GM19239 (cell line): ENCODE measurements around the gene EHBP1.

ENCODE experiments used
- DNase-seq: peaks from one replicate; pipeline ENCODE4 v3.0.0; 2011; ENCODE audit warnings: low spot score; ENCODE audit not compliant: insufficient read length
- FAIRE-seq: peaks from 2 replicates; lab custom pipeline; 2011; peaks lifted over from hg19 to GRCh38; lab: Jason Lieb, UNC

EHBP1 gene

GRCh38 chr2:62857139-62857931 lies 151.8 kb downstream of the EHBP1 start:
- no peak for DNase-seq
- FAIRE-seq = no peak

- FAIRE-seq = no peak
- no peak for DNase-seq
Measured at GRCh38 chr2:62858231-62858832, 152.8 kb downstream of the EHBP1 start.

GRCh38 chr2:62868947-62869346 lies 163.4 kb downstream of the EHBP1 start:
- FAIRE-seq (no peak), DNase-seq (no peak)

- DNase-seq (no peak), FAIRE-seq (no peak)
Measured at GRCh38 chr2:62870966-62871365, 165.5 kb downstream of the EHBP1 start.

- FAIRE-seq = no peak
- no peak for DNase-seq
Measured at GRCh38 chr2:62871506-62871905, 166.0 kb downstream of the EHBP1 start.

GRCh38 chr2:62873603-62874002 lies 168.1 kb downstream of the EHBP1 start:
- DNase-seq = no peak
- FAIRE-seq = no peak

GRCh38 chr2:62874881-62875383 lies 169.4 kb downstream of the EHBP1 start:
- DNase-seq = no peak
- FAIRE-seq = no peak

GRCh38 chr2:62881162-62881795 lies 175.8 kb downstream of the EHBP1 start:
- DNase-seq (no peak), FAIRE-seq (no peak)

GRCh38 chr2:62883629-62884028 lies 178.1 kb downstream of the EHBP1 start:
- DNase-seq = no peak
- no peak for FAIRE-seq

- FAIRE-seq = no peak
- DNase-seq = no peak
Measured at GRCh38 chr2:62884086-62884485, 178.6 kb downstream of the EHBP1 start.

- DNase-seq (no peak), FAIRE-seq (no peak)
Measured at GRCh38 chr2:62884514-62884913, 179.0 kb downstream of the EHBP1 start.

- FAIRE-seq (no peak), DNase-seq (no peak)
Measured at GRCh38 chr2:62894966-62895631, 189.6 kb downstream of the EHBP1 start.

GRCh38 chr2:62895632-62896009 lies 190.1 kb downstream of the EHBP1 start:
- DNase-seq (no peak), FAIRE-seq (no peak)

GRCh38 chr2:62897187-62897827 lies 191.8 kb downstream of the EHBP1 start:
- no peak for FAIRE-seq

GRCh38 chr2:62904344-62904743 lies 198.8 kb downstream of the EHBP1 start:
- DNase-seq (no peak), FAIRE-seq (no peak)

More at GRCh38 chr2:62897187-62897827, 191.8 kb downstream of the EHBP1 start:
- no peak for DNase-seq

- FAIRE-seq = no peak
Measured at GRCh38 chr2:62908145-62908544, 202.6 kb downstream of the EHBP1 start.

GRCh38 chr2:62913311-62913710 lies 207.8 kb downstream of the EHBP1 start:
- no peak for DNase-seq
- no peak for FAIRE-seq

More at GRCh38 chr2:62908145-62908544, 202.6 kb downstream of the EHBP1 start:
- DNase-seq = no peak

GRCh38 chr2:62919041-62919440 lies 213.5 kb downstream of the EHBP1 start:
- FAIRE-seq = no peak
- DNase-seq = no peak

GRCh38 chr2:62920070-62920469 lies 214.6 kb downstream of the EHBP1 start:
- FAIRE-seq = no peak
- DNase-seq = no peak

GRCh38 chr2:62923242-62923641 lies 217.7 kb downstream of the EHBP1 start:
- DNase-seq = no peak
- FAIRE-seq = no peak
